Right hindlimb (tissue), 1 donor: ENCODE measurements around the gene TTC38.
"Not testable (repeated sequence)": the region's sequence is repeated elsewhere in the genome, so short reads cannot be mapped to it uniquely, and the experiment has no call there.

Experiments
- DNase-seq: peaks from one replicate; pipeline ENCODE4 v3.0.0-alpha.2; 2018

Gene TTC38

DNA sequence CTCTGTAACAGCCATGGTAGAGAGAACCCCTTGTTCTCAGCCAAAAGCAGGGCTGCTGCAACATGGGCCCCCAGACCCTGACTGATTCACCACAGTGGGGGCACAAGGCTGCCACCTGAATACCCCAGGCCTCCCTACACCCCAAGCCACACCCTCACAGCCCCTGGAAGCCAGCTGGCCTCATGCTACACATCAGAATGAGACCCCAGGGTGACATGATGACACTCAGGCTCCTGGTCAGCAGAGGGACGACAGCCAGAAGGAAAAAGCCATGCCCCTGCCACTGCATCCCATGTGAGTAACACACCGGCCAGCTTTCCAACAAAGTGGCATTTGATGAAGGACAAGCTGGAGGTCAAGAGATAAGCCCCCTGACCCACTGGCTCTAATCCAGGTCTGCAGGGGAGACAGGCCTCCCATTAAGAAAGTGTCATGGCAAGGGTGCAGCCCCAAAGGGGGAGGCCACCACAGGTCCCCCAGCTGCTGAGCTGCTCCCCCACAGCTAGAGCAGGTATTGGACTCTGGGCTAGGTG is 20.3 kb upstream of the TTC38 start:
- no peak for DNase-seq

DNA sequence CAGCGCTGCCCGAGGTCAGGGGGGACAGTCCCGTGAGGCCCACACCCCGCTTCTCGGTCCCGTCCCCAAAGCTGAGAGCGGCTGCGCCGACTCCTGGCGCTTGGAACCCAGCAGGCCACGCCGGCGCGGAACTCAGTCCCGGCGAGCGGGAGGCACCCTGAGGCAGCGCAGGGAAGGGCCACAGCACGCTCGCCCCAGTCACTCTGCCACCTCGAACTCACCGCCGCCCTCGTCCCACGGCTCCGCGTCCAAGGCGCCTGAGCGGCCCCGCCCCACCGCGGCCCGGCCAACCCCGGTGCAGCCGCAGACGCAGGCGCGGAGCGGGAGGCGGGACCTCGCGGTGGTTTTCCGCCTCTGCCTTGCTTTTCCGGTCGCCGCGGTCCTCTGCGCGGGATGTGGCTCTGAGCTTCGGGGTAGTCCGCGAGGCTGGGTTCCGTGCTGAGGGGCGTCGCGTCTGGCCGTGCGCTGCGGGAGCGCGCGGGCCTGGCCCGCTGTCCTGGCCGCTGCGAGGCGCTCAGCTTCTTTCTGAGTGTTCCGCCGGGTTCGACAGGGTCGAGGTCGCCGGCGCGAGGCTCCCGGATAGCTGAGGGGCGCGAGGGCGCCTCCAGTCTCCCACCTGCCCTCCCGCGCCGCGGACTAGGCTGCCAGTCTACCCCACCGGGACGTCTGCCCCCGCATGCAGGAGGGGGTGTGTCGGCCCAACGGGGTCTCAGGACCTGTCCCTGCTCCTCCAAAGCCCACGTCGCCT is 17.6 kb upstream of the TTC38 start, which contains the start of gene CDPF1:
CDPF1 (minus strand) TSS at position 259 of the 748 bp plus-strand sequence. CDS start 2,009 bp downstream, outside the sequence.
- DNase-seq = peak; percentile 93

DNA sequence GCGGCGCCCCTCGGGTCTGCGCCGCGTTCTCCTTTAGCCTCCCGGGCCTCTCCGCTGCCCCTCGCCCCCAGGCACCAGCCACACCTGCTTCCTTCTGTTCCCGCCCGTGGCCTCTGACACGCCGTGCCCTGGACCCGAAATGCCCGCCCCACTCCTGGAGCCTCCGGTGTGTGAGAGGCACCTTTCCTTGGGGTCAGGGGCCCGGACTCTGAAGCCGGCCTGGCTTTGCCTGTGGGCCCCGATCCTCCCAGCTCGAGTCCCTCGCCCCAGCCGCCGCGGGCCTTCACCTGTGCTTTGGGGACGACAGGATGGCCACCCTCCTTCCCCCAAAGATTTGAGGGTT is 17.1 kb upstream of the TTC38 start:
- no peak for DNase-seq

DNA sequence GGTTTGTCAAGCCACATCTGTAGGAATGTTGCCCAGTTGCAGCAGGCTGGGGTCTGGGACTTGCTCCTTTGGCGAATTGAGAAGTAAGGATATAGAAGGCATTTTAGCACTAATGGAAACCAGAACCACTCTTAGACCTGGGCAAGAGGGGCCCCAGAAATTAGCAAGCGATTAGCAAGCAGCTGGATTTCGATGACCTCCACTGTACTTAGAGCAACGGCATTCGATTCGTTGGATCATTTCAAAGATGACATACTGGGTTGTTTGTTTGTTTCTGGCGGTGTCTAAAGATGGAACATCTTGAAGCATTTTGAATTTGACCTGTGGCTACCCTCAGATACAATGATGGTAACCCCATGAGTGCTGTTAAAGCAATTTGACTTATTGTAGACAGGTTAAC is 16.5 kb upstream of the TTC38 start:
- no peak for DNase-seq

DNA sequence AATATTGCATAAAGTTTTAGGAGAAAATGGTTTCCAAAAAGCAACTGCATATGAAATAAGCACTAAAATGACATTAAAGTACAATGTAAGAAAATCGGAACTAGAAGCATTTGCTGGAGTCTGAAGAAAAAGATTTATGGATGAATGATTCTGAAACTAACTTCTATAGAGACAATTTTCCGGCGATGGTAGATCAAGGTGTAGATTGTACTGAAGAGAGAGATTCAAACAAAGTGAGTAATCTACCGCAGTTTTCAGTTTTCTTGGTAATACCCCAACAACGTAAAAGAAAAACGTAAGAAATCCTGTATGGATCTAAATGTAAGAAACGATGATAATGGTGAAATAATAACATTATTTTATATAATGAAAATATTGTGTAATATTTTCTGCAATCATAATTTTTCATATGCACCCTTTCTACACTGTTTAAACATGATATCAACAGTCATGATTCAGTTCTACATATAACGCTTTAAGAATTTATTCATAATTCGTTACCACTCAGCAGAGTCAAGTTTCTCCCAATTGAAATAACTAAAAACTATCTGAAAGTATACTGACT is 15.9 kb upstream of the TTC38 start:
- DNase-seq = no peak

DNA sequence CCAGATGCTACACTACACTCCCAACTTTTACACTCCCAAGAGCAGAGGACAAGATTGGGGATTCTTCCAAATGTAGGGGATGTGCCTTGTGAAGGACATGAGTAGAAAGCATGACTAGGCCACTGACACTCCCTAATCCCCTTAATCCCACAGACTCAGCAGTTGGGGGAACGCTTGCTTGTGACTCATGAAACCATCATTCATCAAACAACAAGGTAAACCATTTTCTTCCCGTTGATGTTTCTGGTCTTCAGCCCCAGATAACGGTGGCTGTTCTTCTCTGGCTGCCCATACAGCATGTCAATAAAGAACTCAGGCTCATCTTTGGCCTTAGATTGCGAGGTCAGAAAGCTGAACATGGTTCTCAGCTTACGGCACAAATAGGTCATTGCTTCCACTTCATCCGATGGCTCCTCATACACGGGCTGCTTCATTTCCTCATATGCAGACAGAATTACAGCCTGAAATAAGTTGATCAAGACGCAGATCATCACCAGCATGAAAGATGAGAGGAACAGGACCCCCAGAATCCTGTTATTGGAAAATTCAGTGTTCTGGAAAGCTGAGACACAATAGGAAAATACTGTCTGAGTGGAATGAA is 11.3 kb upstream of the TTC38 start:
- DNase-seq = no peak

DNA sequence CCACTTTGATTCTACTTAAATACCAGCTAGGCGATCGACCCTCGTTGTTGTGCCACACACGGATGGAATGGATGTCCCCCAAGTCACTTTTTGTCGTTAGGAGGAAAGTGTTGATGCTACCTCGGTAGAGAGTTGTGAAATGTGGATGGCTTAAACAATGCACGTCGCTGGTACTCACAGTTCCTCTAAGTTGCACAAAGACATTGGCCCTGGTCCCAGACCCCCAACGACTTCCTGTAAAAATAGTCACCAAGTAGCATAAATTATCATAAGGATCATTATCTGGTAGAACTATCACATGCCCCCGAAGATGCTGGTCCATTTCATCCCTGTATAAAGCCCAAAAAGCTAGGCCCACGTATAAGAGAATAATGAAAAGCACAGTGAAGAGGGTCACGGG is 8.4 kb upstream of the TTC38 start:
- DNase-seq = no peak

DNA sequence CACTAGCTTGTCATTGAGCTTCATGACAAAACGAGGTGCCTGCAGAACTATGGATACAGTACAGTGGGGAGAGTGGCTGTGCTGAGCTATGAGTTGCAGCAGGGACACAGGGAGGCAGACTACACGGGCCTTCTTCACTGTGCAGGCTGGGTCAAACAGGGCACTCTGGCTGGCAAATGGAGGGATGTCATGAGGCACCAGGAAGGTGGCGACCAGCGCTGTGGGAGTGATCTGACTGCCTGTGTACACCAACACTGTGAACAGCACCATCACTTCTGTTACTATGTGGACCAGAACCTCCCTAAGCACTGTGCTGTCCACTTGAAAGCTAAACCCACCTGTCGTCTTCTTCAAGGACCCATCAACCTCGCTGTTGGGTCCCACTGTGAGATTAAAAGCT is 7.8 kb upstream of the TTC38 start:
- no peak for DNase-seq

DNA sequence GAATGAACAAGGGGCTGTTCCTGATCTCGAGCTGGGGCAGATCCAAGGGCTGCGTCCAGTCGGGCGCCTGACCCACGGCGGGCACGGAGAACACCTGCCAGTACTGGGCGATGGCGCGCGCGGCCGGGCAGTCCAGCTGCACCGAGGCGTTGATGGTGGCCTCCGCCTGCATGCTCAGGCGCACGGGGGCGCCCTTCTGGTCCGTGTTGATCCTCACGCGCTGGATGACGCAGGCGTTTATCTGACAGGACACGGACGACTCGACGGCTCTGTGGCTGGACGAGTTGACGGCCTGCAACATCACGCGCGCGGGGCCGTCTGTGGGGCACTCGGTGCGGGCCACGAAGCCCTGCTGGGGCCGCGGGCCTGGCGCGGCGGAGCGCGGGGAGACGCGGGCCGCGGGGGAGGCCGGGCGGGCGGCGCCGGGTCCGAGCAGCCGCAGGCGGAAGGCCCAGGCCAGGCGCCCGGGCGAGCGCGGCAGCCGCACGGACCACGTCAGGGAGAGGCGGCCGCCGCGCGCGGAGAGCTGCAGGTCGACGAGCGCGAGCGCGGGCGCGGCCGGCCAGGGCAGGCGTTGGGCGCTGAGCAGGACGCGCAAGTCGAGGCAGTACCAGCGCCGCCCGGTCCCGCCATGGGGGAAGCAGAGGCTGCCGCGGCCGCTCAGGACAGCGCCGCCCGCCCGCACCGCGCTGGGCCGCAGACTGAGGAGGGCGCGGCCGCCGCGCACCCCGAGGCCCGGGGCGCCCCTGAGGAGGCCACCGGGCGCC is 5.2 kb upstream of the TTC38 start:
- DNase-seq = peak; percentile 55

DNA sequence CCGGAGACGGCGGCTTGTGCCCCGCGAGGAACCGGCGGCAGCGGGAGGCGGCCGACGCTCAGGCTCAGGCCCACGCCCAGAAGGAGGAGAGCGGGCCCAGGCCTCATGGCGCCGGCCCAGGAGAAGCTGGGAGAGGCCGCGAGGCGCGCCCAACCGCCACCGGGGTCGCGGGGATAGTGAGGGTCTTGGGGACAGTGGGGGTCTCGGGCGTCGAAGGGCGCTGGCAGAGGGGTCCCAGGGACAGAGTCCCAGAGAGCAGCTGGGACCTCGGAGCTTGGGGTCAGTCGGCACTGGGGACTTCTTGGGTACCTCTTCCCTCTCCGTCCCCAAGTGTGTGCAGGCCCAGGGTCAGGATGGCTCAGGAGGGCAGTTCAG is 4.6 kb upstream of the TTC38 start, which contains the start of gene PKDREJ:
PKDREJ (minus strand) TSS at position 128 of the 375 bp plus-strand sequence; CDS start at position 107, 21 bp downstream.
- no peak for DNase-seq

DNA sequence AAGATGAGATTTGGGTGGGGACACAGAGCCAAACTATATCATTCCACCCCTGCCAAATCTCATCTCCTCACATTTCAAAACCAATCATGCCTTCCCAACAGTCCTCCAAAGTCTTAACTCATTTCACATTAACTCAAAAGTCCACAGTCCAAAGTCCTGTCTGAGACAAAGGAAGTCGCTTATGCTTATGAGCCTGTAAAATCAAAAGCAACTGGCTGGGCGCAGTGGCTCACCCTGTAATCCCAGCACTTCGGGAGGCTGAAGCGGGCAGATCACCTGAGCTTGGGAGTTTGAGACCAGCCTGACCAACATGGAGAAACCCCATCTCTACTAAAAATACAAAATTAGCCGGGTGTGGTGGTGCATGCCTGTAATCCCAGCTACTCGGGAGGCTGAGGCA is 3.3 kb upstream of the TTC38 start:
- DNase-seq = not testable (repeated sequence)

DNA sequence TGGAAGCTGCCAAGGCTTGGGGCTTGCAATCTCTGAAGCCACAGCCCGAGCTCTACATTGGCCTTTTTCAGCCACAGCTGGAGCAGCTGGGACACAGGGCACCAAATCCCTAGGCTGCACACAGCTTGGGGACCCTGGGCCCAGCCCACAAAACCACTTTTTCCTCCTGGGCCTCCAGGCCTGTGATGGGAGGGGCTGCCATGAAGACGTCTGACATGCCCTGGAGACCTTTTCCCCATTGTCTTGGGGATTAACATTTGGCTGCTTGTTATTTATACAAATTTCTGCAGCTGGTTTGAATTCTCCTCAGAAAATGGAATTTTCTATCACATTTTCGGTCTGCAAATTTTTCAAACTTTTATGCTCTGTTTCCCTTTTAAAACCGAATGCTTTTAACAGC is 2.2 kb upstream of the TTC38 start:
- DNase-seq = not testable (repeated sequence)

DNA sequence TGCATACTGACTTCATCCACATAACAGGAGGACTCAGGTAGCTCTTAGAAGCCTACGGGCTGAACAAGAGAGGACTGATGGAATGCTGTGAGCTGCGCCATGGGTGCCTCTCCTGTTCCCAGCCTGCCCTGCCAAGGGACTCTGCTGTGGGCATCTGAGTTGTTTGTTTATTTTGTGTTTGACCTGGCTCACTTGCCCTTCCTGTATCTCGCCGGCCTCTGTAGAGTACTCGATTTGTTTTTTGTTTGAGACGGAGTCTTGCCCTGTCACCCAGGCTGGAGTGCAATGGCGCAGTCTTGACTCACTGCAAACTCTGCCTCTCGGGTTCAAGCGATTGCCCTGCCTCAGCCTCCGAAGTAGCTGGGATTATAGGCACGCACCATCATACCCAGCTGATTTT is 1.8 kb downstream of the TTC38 start:
- DNase-seq = no peak

DNA sequence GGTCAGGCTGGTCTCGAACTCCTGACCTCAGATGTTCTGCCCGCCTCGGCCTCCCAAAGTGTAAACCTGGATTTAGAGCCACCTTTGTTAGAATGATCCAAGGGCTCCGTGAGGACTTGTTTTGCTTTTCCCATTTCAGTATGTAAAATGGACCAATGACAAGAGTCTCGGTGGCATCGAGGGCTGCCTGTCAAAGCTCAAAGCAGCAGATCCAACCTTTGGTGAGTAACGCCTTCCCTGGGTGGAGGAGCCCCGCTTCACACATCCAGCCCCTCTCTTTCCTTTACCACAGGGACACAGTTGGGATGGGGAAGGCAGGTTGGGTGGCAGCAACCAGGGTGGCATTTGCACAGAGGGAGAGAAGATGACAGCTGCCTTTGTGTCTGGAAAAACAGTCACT is 4.4 kb downstream of the TTC38 start:
- no peak for DNase-seq

DNA sequence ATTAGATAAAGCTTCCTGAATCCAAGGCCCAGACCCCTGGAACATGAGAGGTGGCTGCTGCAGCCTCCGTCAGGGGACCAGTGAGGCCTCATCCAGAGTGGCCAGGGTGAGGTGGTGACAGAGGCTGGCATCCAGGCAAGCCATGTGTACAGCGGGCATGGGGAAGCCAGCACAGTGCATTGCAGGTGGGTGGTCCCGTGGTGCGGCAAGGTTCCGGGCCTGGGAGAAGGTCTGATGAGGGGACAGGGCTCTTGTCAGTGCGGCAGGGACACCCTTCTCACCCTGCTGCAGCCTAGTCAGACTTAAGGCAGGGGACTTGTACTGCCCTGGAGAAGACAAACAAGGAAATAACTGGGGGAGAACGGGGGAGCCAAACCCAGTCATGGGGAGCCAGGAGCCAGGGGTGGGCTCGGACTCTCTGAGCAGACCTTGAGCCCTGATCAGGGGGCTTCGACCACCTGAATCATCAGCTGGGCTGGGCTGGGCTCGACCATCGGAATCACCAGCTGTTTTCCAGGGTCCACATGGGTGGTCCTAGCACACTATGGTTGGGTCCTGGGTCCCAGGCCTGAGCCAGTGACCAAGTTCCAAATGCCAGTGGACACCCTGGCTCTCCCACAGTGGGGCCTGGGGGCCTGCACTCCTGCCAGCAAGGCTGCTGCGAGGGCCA is 5.1 kb downstream of the TTC38 start:
- no peak for DNase-seq

DNA sequence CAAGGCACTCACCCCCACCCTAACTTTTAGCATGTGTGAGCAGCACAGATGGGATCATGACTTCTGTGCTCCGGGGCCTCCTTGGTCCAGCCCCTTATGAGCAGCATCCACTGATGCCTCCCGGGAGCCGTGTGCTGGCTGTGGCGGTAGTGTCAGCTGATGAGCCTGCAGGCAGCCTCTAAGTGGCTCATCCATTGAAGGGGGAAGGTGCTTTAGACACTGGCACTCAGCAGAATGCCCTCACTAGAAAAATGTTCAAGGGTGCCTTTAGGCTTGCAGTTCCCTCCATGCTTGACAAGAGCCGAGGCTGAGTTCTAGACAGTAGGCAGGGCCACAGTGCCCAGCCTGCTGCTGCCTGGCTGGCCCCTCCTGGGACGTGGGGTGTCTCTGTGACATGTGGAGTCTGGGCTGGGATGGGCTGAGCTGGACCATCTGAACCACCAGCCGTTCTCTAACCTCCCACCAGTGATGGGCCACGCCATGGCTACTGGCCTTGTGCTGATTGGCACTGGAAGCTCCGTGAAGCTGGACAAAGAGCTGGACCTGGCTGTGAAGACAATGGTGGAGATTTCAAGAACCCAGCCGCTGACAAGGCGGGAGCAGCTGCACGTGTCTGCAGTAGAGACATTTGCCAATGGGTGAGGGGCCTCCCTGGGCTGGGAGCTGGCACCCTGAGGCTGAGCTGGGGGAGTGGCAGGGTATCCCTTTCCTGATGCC is 5.8 kb downstream of the TTC38 start:
- DNase-seq = no peak

DNA sequence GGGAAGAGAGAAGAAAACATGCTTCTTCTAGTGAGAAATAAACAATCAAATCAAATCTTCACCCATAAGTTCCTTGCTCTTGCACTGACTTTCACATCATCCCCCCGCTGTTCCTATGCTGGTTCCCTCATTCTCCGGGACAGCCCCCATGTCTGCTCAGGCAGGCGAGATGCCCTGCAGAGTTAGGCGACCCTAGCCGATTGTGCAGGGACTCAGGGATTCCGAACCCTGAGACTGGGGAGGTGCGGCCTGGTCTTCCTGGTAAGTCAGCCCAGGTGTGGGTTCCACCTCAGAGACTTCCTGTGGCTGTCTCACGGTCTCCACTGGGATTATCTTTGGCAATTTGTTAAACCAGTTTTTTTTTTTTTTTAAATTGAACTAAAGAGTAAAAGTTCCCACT is 6.6 kb downstream of the TTC38 start:
- DNase-seq = no peak

DNA sequence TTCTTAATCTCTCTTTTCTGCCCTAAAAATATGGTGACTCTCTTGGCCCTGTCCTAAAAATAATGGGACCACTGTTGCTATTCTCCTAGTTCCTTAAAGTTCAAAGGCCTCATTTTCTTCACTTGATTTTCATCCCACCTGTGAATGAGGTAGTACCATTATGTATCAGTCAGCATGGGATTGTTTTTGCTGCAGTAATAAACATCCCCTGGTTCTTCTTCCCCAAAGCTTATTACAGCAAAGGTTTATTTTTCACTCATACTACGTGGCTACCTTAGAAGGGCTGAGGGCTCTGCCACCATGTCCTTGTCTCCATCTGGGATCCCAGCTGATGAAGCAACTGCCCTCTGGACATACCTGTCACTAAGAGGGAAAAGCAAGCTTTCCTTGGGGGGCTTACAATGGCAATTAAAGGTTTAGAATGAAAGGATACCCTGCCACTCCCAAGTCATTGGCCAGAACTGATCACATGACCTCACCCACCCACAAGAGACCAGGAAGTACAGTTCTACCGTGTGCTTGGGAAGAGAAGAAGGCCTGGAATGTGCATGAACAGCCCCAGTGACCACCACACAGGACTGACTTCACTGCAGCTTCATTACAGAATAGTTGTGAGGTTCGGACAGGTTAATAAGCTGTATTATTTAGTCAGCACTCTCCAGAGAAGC is 7.8 kb downstream of the TTC38 start:
- DNase-seq = no peak

DNA sequence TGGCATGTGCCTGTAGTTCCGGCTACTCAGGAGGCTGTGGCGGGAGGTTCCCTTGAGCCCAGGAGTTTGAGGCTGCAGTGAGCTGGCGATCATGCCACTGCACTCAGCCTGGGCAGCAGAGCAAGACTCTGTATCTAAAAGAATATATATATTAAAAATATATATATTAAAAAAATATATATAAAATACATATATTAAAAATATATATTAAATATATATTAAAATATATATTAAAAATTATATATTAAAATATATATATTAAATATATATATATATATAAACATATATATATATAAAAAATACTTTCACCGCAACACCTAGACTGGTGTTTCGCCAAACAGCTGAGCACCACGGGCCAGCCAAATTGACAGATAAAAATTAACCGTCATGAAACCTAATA is 8.8 kb downstream of the TTC38 start:
- DNase-seq = no peak

DNA sequence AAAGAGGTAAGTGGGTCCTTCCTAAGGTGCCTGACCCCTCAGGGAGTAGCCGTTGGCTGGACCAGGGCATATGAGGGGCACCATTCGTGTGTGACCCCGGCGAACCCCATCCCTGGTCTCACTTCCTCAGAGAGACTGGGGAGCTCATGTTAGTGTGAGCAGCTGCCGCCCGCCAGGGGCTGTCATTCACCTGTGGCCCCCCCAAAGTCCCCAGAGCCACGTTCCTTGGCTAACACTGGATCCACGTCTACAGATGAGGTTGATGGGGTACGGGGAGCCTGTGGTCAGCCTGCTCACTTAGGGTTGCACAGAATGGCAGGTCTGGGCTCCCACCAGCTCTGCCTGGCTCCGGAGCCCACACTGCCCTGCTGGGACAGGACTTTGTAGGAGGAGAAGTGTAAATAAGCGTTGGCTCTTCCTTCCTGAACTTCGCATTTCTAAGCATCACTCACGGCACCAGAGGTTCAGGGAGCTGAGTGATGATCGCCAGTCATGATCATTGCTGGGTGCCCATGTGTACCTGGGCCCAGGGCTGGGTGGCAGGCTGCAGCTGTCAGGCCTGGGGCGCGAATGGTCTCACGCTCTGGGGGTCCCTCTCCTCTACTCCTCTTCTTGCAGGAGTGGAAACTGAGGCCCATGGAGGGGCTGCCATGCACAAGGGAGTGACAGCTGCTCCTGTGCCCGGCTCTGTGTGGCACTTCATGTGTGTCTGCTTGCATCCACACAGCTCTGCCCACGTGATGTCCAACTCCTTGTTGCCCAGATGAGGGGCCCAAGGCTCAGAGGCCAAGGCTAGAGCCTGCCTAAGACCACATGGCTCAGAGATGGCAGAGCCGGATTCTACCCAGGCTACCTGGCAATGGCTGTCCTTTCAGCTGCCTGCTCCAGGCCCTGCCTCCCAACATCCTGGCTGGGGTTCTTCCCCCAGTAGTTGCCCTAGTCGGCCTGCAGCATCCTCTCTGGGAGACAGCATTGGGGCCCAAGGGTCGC is 11.1 kb downstream of the TTC38 start:
- DNase-seq = no peak
